Effector memory CD8-positive, alpha-beta T cell (primary cell): Measurements from ENCODE around the gene NAPSA.
"Not testable (repeated sequence)": the region's sequence is repeated elsewhere in the genome, so short reads cannot be mapped to it uniquely, and the experiment has no call there.

Source experiments
- ATAC-seq: fragments of 150-1000 bp; cut with Tn5 transposase; replicated peaks from 2 replicates; pipeline ENCODE4 v1.10.0; 2021; ENCODE audit warnings: mild to moderate bottlenecking, moderate library complexity
- DNase-seq, 3 experiments: peaks; one replicate each; pipeline ENCODE4 v3.0.0; 2021
- H3K27ac Mint-ChIP-seq, 2 donors: one replicate each; pipeline ENCODE4 v1.8.0; 2022; ENCODE audit warnings: mild to moderate bottlenecking in 2 of 2, mixed read lengths in 2 of 2, moderate library complexity in 2 of 2
- H3K27me3 Mint-ChIP-seq, 2 donors: one replicate each; pipeline ENCODE4 v1.8.0; 2022; ENCODE audit warnings: mixed read lengths in 2 of 2
- H3K36me3 Mint-ChIP-seq: one replicate; pipeline ENCODE4 v1.8.0; 2022; ENCODE audit warnings: mild to moderate bottlenecking, moderate library complexity, mixed read lengths; ENCODE audit not compliant: insufficient read depth
- H3K4me1 Mint-ChIP-seq, 2 donors: one replicate each; pipeline ENCODE4 v1.8.0; 2022; ENCODE audit warnings: low read depth in 2 of 2, mixed read lengths in 2 of 2
- H3K4me3 Mint-ChIP-seq, 2 donors: one replicate each; pipeline ENCODE4 v1.8.0; 2022; ENCODE audit warnings: mild to moderate bottlenecking in 2 of 2, mixed read lengths in 2 of 2, moderate library complexity in 2 of 2
- H3K9me3 Mint-ChIP-seq, 2 donors: one replicate each; pipeline ENCODE4 v1.8.0; 2022; ENCODE audit warnings: mixed read lengths in 2 of 2

Gene NAPSA

GRCh38 chr19:50394017-50394416 is 28.6 kb upstream of the NAPSA start:
- H3K4me3 Mint-ChIP-seq: no peak overlapping the region

GRCh38 chr19:50393589-50393988 is 28.1 kb upstream of the NAPSA start:
- no peaks in the 10 kb centered on the region for H3K27me3 Mint-ChIP-seq
- peaks cover 16% of the 10 kb centered on the region for H3K36me3 Mint-ChIP-seq
- no peaks in the 10 kb centered on the region for H3K9me3 Mint-ChIP-seq
- H3K4me3 Mint-ChIP-seq: no peak overlapping the region
- peaks cover 0 to 1% of the 10 kb centered on the region in 2 donors for H3K4me1 Mint-ChIP-seq
- H3K27ac Mint-ChIP-seq: no peak overlapping the region
- DNase-seq (no peak), ATAC-seq (no peak)

More at GRCh38 chr19:50394017-50394416, 28.6 kb upstream of the NAPSA start:
- no peak for DNase-seq
- Mint-ChIP-seq H3K27ac (no peak overlapping the region), H3K9me3 (no peaks in the 10 kb centered on the region), H3K4me1 (peaks cover 0 to 1% of the 10 kb centered on the region in 2 donors), H3K36me3 (peaks cover 17% of the 10 kb centered on the region), H3K27me3 (no peaks in the 10 kb centered on the region)
- no peak for ATAC-seq

- ATAC-seq: no peak
- no peak overlapping the region for H3K27ac Mint-ChIP-seq
- peaks cover under 1% of the 10 kb centered on the region in 2 donors for H3K4me1 Mint-ChIP-seq
- H3K4me3 Mint-ChIP-seq: no peak overlapping the region
- H3K36me3 Mint-ChIP-seq: peaks cover 14% of the 10 kb centered on the region
- DNase-seq: no peak
- no peaks in the 10 kb centered on the region for H3K27me3 Mint-ChIP-seq
- H3K9me3 Mint-ChIP-seq: no peaks in the 10 kb centered on the region
These were observed 27.3 kb upstream of the NAPSA start for GRCh38 chr19:50392759-50393158.

- H3K27ac Mint-ChIP-seq, H3K9me3 Mint-ChIP-seq: not testable (repeated sequence)
These were observed 25.5 kb upstream of the NAPSA start for GRCh38 chr19:50390952-50391351.

GRCh38 chr19:50390295-50390694 is 24.9 kb upstream of the NAPSA start:
- not testable (repeated sequence) for H3K27ac Mint-ChIP-seq, H3K27me3 Mint-ChIP-seq, H3K4me1 Mint-ChIP-seq, H3K9me3 Mint-ChIP-seq, ATAC-seq, H3K36me3 Mint-ChIP-seq, DNase-seq, H3K4me3 Mint-ChIP-seq

More at GRCh38 chr19:50390952-50391351, 25.5 kb upstream of the NAPSA start:
- H3K36me3 Mint-ChIP-seq: peaks cover 14% of the 10 kb centered on the region
- DNase-seq, H3K4me3 Mint-ChIP-seq, H3K27me3 Mint-ChIP-seq, H3K4me1 Mint-ChIP-seq, ATAC-seq: not testable (repeated sequence)

GRCh38 chr19:50387868-50388245 is 22.4 kb upstream of the NAPSA start:
- Mint-ChIP-seq H3K4me3 (no peak overlapping the region), H3K36me3 (peaks cover 26% of the 10 kb centered on the region)
- no peak for ATAC-seq

GRCh38 chr19:50387176-50387867 is 21.9 kb upstream of the NAPSA start:
- DNase-seq (no peak), ATAC-seq (no peak)
- Mint-ChIP-seq H3K36me3 (peaks cover 26% of the 10 kb centered on the region), H3K9me3 (no peaks in the 10 kb centered on the region), H3K27me3 (no peaks in the 10 kb centered on the region), H3K4me3 (no peak overlapping the region), H3K4me1 (peaks cover 25 to 26% of the 10 kb centered on the region in 2 donors), H3K27ac (no peak overlapping the region)

More at GRCh38 chr19:50387868-50388245, 22.4 kb upstream of the NAPSA start:
- peaks cover 25 to 26% of the 10 kb centered on the region in 2 donors for H3K4me1 Mint-ChIP-seq
- no peaks in the 10 kb centered on the region for H3K9me3 Mint-ChIP-seq
- no peaks in the 10 kb centered on the region for H3K27me3 Mint-ChIP-seq
- no peak for DNase-seq
- no peak overlapping the region for H3K27ac Mint-ChIP-seq

GRCh38 chr19:50384685-50385535 is 19.5 kb upstream of the NAPSA start:
- no peaks in the 10 kb centered on the region for H3K27me3 Mint-ChIP-seq
- ATAC-seq: no peak
- peak overlapping the region; percentile 95 to 98 for H3K4me3 Mint-ChIP-seq
- peaks cover 44% of the 10 kb centered on the region for H3K36me3 Mint-ChIP-seq
- no peaks in the 10 kb centered on the region for H3K9me3 Mint-ChIP-seq
- H3K27ac Mint-ChIP-seq: peak overlapping the region; percentile 91 to 94
- DNase-seq: no peak
- H3K4me1 Mint-ChIP-seq: peaks cover 28 to 32% of the 10 kb centered on the region in 2 donors

GRCh38 chr19:50383852-50384684 is 18.6 kb upstream of the NAPSA start, which contains the start of gene POLD1:
POLD1 (plus strand) TSS chr19:50384347; CDS start chr19:50398852, 14,505 bp downstream.
- no peaks in the 10 kb centered on the region for H3K27me3 Mint-ChIP-seq
- peaks cover 53% of the 10 kb centered on the region for H3K36me3 Mint-ChIP-seq
- peak within 1 kb of the TSS; percentile 95 to 98 for H3K4me3 Mint-ChIP-seq
- peaks cover 32 to 34% of the 10 kb centered on the region in 2 donors for H3K4me1 Mint-ChIP-seq
- H3K9me3 Mint-ChIP-seq: no peaks in the 10 kb centered on the region
- peak; percentile 98 to 99 (median 99) for DNase-seq
- peak; percentile 87 for ATAC-seq
- H3K27ac Mint-ChIP-seq: peak within 1 kb of the TSS; percentile 91 to 94

- H3K27me3 Mint-ChIP-seq: no peaks in the 10 kb centered on the region
- H3K4me1 Mint-ChIP-seq: peaks cover 33 to 36% of the 10 kb centered on the region in 2 donors
- peaks cover 57% of the 10 kb centered on the region for H3K36me3 Mint-ChIP-seq
- H3K27ac Mint-ChIP-seq: peak overlapping the region; percentile 91 to 94
- ATAC-seq (peak; percentile 26), DNase-seq (no peak)
- no peaks in the 10 kb centered on the region for H3K9me3 Mint-ChIP-seq
- peak overlapping the region; percentile 95 to 98 for H3K4me3 Mint-ChIP-seq
These were observed 17.8 kb upstream of the NAPSA start for GRCh38 chr19:50383001-50383851.

- H3K27me3 Mint-ChIP-seq: no peaks in the 10 kb centered on the region
- no peak for DNase-seq
- H3K27ac Mint-ChIP-seq: peak overlapping the region in 1 of 2 donors; percentile 94
- peaks cover 65% of the 10 kb centered on the region for H3K36me3 Mint-ChIP-seq
- H3K4me1 Mint-ChIP-seq: peaks cover 37 to 39% of the 10 kb centered on the region in 2 donors
- peak overlapping the region in 1 of 2 donors; percentile 95 for H3K4me3 Mint-ChIP-seq
- H3K9me3 Mint-ChIP-seq: no peaks in the 10 kb centered on the region
- no peak for ATAC-seq
These were observed 16.7 kb upstream of the NAPSA start for GRCh38 chr19:50381881-50382729.

- Mint-ChIP-seq H3K9me3 (no peaks in the 10 kb centered on the region), H3K27me3 (no peaks in the 10 kb centered on the region), H3K4me3 (no peak overlapping the region), H3K4me1 (peaks cover 39 to 49% of the 10 kb centered on the region in 2 donors), H3K36me3 (peaks cover 76% of the 10 kb centered on the region), H3K27ac (peak overlapping the region in 1 of 2 donors; percentile 94)
- DNase-seq (no peak), ATAC-seq (no peak)
These were observed 15.3 kb upstream of the NAPSA start for GRCh38 chr19:50380751-50381151.
